NCI-H1417 (cell line): ENCODE measurements around the gene ACTN4.

Experiments used
- DNase-seq, 3 experiments: peaks; one replicate each; lab custom pipeline; 2025; lab: John Stamatoyannopoulos, UW

The ACTN4 gene

DNA sequence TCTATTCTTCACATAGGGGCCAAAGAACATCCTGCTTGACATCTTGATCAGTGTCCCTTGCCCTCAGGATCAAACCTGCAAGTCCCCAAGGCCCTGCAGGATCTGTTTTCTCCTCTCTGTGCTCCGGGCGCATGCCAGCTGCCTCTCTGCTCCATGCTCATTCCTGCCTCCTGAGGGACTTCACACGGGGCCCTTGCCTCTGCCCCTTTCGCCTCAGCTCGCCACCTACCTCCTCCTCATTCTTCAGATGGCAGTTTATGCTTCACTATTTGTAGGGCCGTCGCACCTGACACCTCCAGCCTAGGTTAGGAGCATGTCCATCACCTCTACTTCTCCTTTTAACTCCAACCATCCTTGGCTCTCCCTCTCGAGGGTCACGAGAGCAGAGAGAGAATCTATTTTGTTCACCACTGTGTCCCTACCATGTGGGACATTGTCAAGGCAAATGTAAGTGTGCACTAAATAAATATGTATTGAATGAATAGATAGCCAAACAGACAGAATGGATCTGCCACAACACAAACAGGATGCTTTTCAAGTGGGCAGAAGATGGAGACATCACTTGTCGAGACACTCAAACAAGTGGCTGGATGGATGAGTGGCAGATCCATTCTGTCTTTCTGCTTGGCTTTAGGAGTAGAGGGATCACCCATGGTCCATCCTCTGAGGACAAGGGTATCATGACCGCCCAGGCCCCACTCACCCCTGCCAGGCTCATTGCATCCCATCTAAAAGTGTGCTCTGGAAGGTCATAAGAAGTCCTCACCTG, 29.6 kb downstream of the ACTN4 start:
- DNase-seq = no peak

DNA sequence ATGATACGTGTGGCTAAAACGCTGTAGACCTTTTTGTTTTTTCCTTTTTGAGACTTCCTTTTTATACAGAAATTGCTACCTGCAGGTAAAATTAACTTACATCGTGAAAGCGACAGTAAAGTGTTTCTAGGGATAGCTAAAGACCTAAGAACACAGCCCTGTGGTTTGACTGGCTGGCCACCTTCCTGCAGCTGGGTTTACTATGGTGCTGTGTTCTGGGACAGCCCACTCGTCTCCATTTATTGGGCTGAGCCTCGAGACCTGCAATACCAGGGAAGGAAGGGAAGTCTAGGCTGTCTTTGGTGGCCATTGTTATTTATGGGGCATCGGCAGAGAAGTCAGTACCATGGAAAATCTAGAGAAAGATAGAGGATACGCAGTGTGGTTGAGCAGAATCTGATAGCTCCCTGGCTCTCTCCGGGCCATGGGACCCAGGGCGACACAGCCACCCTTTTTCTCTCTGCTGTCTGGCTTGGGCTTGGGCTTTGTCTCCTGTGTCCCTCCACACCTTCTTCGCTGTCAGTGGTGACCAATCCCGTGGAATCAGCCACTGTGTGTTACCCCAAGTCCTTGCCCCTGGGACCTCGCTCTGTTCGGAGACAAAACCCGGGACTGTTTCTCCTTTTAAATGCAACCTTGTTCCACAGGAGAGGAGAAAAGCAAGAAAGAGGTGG, 30.9 kb downstream of the ACTN4 start:
- no peak for DNase-seq

DNA sequence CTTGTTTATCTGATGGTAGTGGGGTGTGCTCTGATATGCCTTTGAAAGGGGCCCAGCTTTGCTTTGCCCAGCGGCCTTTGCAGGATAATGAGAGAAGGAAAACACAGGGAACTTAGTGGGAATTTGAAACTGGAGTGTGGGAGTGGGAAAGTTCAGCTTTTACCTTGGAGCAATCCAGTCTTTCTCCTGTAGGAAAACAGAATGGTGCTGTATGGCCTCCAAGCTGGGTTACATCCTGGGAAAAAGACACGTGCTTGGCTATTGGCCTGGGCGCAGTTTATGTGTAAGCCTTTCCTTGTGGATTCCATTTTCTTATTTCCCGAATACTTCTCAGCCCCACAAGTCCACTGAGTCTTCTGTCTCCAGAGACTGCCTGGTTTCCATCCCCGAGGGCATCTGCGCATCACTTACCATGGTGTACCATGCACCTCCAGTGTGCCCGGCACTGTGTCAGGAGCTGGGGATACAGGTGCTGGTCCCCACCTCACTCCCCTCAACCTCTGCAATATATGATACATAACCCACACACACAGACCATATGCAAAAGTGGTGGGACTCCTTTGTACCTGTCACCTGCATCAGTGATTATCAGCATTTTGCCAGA, 31.5 kb downstream of the ACTN4 start:
- DNase-seq = no peak

DNA sequence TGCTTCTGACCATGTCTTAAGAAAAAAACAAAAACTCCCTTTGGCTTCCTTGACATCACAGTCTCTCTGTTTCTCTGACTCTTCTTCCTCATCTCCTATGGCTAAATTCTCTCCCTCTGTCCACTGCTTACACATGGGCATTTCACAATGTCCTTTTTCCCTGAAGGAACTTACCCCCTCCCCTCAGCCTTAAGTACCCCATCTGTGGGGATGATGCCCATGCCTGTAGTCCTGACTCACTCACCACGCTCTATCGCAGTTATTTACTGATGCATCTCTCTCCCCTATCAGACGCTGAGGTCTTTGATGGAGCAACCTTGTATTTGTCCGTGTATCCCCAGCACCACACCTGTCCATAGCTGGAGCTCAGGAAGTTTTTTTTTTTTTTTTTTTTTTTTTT, 32.4 kb downstream of the ACTN4 start:
- no peak for DNase-seq

DNA sequence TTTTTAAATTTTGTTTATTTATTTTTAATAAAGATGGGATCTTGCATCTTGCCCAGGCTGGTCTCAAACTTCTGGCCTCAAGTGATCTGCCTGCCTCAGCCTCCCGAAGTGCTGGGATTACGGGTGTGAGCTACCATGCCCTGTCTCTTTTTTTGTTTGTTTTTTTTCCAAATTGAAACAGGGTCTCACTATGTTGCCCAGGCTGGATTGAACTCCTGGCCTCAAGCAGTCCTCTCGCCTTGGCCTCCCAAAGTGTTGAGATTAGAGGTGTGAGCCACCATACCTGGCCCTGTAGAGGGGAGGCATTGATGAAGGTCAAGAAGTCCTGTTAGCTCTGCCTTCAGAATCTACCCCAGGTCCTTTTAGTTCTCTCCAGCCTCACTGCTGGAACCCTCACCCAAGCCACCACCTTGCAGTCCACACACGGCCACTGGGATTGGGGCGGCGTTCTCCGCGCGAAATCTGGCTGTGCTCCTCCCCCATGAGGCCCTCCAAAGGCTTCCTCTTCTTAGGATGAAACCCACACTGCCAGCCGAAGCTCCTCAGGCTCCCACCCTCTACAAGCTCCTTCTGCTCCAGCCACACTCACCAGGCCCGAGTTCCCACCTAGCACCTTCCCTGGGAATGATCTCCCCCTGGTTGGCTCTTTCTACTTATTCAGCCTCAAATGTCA, 34.9 kb downstream of the ACTN4 start:
- DNase-seq = no peak

DNA sequence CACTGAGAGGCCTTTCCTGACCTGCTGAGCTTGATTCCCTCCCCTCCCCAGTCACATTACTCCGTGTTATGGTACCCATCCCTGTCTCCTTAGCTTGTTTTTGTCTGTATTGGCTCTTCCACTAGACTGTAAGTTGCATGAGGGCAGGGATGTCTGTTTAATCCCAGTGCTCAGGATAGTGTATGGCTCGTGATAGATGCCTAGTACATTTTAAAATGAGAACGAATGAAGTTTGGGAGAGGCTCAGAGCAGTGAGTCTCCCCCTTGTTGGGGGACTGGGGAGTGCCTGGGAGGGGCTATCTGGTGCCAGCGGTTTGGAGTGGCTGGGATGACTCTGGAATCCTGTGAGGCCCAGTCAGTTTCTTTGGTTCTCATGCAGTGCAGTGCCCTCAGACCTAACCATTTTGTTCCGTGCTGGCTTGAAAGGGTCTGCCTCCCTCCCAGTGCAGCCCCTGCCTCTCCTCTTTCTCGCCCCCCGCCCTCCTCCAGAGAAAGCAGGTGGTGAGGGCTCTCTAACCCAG, 35.5 kb downstream of the ACTN4 start:
- DNase-seq = no peak

DNA sequence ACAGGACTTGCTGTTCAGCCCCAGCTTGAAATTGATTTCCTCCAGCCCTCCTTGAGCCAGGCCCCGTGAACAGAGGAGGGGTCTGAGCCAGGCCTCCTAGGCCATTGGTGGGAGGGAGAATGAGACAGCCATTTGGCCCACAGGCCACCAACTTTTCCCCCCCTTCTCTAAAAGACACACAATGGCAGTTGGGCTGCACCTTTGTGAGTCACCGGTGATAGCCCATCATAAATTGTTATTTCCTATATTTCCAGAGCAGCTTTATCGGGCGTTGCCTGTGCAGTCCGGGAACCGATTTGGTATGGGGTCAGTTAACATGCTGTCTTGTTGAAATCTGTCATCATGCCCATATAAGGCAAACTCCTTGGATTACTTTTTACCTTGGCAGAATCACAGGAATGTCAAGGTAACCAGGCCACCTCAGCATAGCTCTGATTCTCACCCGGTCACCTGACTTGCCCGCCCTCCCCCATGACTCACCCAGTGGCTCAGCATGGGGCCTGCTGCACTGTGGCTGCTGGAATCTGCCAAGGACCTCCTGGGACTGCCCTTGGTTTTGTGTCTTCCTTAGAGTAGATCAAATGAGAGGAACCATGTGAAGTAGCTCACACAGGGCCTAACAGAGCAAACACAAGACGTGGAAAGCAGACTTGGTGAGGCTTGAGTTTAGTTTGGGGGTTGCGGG, 36.1 kb downstream of the ACTN4 start:
- peak in 2 of 3 experiments; percentile 2 to 12 for DNase-seq

DNA sequence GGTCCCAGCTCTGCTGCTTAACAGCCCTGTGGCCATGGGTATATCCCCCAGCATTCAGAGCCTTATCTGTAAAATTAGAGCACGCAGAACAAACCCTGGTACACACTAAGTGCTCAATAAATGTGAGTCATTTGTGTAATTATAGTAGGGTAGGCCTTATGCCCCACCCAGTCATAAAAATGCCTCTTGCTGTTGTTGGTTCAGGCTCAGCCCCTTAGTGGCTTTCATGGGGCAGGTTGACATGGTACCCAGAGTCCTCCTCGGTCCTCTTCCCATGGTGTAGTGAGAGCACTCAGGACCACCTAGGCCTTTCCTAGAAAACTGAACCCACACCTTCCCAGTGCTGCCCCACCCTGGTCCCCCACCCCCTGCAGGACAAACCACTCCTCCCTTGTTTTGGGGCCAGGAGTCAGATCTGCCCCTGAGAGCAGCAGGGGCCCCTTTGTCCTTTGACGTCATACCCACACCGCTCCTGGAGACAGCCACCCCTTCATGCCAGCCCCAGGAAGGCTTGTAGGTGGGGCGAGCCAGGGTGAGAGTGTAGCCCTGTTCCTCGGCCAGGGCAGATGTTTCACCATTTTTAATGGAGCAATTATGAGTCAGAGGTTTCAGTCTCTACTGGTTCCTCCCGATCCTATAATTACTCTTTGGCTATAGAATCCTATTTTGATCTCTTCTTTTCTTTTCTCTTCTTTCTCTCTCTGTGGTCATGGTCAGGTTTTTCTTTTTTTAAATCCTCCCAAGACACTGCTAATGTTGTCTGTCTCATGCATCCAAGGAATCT, 36.8 kb downstream of the ACTN4 start:
- peak in 2 of 3 experiments; percentile 15 to 24 for DNase-seq

DNA sequence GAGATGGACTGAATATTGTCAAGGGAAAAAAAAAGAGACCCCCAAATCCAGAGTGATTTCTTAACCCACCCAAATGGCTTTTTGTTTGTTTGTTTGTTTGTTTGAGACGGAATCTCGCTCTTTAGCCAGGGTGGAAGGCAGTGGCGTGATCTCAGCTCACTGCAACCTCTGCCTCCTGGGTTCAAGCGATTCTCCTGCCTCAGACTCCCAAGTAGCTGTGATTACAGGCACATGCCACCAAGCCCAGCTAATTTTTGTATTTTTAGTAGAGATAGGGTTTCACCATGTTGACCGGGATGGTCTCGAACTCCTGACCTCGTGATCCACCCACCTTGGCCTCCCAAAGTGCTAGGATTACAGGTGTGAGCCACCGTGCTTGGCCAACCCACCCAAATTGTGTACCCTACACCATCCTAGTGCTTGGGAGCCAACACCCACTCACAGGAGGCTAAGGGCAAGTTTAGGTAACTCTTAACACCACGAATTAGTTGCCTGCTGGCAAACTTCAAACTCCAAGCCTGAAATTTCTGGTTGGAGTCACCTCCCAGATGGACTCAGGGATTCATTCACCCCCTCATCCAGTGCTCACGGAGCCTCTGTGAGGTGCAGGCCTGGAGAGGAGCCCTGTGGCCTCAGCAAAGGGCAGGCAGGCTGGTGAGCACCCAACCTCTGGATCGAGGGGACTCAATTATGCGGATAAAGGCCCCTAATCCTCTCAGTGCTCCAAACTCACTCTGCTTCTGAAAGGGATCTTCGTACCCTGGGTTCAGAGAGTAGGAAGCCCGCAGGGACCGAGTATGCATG, 37.6 kb downstream of the ACTN4 start:
- DNase-seq = no peak

DNA sequence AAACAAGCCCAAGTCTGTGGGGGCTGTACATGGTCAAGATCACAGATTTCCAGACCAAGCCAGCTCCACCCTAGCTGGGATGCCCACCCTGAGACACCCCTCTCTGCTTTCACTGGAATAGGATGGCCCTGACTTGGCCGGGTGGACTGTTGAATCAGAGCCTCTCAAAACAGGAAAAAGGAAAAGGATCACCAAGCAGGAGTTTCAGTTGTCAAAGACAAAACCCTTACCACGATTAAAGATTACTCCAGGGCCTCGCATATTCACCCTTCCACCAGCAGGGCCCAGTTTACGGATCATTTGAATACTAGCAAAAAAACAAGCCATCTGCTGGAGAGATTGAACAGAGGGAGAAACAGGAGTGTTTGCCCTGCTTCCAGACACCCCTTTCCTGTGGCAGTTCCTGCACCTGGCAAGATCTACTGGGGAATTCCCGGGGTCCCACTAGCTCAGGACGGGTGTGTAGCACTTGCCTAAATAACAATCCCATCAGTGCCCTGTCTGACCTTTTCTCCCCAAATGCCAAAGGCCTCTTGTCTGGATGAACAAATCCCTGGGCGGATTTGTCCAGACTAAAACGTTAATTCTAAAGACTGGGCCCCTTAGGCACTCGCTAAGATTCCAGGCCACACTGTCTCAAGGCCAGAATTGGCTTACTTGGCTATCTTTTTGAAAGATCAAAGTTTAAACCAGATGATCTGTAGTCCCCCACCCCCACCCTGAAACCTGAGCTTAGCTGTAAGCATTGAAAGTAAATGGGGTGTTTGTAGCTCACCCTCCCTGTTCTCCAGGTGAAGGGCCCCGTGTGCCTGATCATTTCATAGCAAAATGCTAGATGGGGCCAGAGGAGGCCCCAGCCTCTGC, 38.4 kb downstream of the ACTN4 start:
- no peak for DNase-seq

DNA sequence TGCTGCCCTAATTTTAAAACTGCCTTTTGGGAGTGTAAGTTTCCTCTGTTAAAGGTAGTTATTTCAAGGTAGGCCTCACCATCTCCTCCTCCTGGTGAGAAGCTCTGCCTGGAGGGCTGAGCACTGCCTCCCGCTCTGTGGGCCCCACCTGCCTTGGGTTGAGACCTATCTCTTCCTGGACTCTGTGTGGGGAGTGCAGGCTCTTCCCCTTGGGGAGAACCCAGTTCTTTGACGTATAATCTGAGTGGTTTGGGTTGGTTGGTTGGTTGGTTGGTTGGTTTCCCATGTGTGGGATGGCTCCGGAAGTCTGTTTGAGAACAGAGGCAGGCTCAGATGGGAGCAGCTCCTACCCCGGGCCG, 39.1 kb downstream of the ACTN4 start:
- DNase-seq = no peak

DNA sequence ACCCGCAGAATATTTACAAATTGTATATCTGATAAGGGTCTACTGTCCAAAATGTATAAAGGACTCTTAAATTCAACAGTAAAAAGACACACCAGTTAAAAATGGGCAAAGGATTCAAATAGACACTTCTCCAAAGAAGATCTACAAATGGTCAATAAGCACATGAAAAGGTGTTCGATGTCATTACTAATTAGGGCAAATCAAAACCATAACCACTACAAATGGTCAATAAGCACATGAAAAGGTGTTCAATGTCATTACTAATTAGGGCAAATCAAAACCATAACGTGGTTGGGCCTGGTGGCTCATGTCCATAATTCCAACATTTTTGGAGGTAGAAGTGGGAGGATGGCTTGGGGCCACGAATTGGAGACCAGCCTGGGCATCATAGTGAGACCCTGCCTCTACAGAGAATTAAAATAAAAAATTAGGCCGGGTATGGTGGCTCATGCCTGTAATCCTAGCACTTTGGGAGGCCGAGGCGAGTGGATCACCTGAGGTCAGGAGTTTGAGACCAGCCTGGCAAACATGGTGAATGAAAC, 40.5 kb downstream of the ACTN4 start:
- no peak for DNase-seq

DNA sequence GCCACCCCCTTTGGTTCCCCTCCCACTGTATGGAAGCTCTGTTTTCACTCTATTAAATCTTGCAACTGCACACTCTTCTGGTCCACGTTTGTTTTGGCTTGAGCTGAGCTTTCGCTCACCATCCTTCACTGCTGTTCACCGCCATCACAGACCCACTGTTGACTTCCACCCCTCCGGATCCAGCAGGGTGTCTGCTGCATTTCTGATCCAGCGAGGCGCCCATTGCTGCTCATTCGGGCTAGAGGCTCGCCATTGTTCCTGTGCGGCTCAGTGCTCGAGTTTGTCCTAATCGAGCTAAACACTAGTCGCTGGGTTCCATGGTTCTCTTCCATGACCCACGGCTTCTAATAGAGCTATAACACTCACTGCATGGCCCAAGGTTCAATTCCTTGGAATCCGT, 42.7 kb downstream of the ACTN4 start:
- no peak for DNase-seq

DNA sequence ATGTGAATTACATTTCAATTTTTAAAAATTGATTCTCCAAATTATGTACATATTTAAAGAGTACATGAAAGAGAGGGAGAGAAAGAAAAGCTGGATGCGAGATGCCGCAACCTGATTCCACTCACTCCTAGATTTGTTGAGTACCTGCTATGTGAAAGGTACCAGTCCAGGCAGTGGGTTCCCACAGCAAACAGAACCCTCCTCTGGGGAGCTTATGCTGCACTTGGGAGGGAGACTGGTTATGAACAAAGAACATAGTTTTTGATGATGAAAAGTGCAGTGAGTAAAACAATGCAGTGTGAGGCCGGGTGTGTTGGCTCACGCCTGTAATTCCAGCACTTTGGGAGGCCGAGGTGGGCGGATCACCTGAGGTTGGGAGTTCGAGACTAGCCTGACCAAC, 43.4 kb downstream of the ACTN4 start:
- DNase-seq = no peak

DNA sequence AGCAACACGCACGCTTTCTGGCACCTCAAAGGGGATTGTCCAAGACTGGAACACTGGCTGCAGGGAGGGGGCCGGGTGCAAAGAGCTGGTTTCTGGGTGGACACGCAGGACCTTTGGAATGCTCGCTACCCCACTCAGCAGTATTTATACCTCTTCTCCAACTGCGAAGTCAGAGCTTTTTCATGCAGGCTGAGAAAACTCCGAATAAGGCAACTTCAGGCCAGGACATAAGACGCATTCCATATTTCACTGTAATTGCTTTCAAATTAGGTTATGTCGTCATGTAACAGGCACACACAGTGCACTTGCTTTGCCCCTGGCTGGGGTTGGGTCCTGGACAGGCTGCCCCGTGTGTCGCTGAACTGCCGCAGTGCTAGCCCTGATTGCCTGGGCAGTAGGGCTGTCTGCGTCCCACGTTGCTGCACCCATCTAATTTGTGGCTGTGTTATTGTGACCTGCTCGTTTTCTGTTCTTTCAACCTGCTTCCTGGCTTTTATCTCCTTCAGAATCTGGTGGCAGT, 44.5 kb downstream of the ACTN4 start:
- DNase-seq = no peak

DNA sequence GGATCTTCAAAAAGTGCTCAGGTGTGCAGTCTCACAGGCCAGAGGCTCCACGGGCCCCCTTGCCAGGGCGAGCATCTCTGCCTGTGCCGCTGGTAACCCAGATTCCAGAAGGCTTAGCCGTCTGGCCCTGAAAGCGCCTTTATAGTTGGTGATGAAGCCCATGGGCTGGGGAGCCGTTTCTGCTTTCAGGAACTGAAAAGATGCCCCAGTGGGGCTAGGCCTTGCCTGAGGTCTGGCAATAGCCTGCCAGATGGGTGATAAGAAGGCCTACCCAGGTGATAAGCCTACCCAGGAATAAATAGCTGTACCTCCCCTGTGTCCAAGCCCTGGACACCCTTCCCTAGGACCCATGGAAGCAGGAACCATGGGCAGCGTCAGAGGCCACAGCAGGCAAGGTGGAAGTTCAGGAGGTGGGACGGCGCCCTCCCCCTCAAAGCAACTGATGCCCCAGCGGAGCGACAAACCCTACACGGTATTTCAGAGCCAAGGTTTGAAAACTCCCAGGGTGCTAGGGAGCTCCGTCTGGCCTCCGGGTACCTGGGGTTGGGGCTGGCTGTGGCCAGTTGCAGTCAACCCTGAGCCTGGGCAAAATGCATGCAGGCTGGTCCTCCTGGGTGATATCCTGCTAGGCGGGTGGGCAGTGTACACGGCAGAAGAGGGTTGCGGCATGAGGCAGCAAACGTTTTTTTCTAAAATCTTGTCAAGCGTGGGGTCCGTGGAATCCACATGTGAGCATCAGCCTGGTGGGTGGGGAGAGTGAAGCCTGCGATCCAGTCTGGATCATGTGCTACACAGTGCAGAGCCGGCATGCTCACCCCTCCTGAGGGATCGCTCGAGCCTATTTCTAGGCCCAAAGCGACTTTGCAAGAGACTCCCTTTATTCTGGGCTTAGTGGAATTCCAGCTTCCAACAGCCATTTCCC, 45.3 kb downstream of the ACTN4 start:
- DNase-seq = no peak

DNA sequence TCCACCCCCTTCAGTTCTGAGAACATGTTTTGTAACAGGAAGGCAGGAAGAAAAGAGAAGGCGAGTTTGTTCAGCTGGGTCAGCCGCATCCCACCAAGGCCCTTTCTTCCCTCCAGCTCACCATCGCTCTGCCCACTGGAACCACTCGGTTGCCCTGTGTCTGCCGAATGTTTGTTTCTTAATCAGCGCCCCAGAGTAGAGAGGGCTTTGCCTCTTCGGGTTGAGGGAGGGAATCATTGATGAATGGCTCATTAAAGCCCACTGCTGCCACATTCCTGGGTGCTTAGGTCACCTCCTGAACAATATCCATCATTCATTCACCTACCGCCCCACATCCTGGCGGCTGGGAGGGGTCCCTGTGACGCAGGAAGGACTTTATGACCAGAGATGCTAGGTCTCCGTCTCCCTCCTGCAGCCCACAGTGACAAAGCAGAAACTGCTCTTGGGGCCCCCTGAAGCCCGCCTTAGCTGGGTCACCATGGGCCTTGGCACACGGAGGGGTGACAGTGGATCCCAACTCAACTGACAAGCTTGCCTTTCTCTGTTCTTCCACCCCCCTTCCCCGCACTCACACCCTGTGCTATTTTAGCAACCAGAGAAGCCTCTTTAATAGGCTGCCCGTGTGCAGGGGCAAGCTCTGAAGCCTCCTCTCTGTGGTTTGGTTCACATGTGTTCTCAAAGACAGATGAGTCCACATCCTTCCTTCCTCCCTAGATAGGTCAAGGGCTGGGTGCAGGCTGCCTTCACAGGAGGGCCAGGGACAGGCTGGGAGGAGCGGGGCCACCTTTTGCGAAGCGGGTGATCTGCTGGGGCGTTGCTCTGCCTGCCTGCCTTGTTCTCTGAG, 46.2 kb downstream of the ACTN4 start:
- DNase-seq = no peak
